Measurements from ENCODE around the gene CDC42EP4.

DNA sequence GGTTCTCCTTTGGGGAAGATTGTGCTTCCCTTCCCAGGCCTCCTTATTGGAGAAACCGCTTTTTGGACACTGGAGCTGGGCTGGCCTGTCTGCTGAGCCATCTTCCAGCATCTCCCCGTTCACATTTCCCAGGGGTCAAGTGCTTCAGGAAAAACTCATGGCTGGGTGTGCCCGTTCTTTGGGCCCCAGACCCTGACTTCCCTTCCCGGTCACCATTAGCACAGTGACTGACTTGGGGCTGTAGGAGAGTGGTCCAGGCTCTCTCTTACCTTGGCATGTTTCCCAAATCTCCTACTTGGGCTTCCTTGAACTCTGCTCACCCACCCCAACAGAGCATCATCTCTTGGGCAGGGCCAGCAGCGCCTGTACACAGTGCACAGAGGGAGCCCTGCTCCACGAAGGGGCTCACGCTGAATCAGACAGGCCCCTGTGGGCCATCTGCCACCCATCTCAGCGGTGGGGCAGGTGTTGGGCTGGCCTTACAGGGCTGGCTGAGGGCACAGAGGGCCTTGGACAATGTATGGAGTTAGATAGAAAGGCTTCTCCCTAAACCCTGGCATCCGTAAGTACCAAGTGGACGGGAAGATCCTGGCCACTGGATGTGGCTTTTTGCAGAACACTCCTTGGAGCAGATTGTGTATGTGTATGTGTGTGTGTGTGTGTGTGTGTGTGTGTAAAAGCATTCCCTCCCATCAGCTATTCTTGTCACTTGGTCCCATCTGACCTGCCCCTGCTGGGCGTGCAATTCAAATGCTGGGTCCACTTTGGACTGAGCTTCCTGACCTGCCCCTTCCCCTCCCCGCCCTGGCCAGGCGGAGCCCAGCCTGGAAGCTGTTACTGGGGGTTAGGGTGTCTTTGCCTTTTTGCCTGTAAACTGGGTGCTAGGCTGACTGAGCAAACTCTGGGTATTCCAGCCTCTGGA, 24.9 kb upstream of the CDC42EP4 start:
- TF ChIP-seq, protein P1, sequence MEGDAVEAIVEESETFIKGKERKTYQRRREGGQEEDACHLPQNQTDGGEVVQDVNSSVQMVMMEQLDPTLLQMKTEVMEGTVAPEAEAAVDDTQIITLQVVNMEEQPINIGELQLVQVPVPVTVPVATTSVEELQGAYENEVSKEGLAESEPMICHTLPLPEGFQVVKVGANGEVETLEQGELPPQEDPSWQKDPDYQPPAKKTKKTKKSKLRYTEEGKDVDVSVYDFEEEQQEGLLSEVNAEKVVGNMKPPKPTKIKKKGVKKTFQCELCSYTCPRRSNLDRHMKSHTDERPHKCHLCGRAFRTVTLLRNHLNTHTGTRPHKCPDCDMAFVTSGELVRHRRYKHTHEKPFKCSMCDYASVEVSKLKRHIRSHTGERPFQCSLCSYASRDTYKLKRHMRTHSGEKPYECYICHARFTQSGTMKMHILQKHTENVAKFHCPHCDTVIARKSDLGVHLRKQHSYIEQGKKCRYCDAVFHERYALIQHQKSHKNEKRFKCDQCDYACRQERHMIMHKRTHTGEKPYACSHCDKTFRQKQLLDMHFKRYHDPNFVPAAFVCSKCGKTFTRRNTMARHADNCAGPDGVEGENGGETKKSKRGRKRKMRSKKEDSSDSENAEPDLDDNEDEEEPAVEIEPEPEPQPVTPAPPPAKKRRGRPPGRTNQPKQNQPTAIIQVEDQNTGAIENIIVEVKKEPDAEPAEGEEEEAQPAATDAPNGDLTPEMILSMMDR (conservative IDR thresholded peaks at IDR 0.05; ENCODE audit: low read depth, low read length): no peak
- TF ChIP-seq EZH2 (IDR thresholded peaks at IDR 0.05; ENCODE audit: low read length, unreplicated experiment): no peak

Measured in PC-3 (cell line).